ENCODE data around the gene RHOT2.
A peak's percentile ranks its signal among the peaks of the same experiment; 100 is the strongest.

RHOT2 gene

DNA sequence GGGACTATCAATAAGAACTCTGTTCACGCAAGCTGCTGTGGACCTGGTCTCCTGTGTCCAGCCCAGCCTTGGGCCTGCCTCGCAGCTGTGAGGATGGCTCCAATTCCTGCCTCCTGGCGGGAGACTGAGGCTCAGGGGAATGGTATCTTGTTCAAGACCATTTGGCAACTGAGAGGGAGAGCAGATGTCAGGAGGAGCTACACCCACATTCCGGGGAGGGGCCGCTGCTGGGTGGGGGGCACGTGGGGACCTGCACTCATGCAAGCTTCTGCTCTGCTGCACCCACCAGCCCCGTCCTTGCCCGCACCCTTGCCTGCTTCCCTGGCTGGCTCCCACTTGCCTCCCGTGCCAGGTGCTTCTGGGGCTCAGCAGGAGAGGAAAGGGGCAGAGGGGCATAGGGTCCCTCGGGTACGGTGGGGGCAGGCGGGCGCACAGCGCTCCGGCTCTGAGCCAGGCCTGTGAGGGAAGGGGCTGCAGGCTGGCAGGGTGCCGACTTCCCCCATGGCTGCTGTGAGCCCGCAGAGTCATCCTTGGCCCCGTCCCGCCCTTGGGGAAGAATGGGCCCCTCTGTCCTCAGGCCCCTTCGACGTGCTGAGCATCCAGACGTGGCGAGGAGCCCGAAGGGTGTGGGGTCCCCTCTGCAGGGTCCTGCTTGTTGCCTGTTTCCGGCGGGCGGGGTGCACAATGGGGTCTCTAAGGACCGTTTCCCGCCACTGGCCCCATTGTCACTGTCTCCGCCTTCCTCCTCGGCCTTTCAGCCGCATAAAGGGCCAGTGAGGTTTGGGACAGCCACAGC is 49.7 kb downstream of the RHOT2 start:
- peaks cover 29 to 38% of the 10 kb centered on the region in 2 experiments for H3K4me1 ChIP-seq (ENCODE audit: control insufficient read depth in 1 of 2, insufficient read depth in 1 of 2, low read depth in 1 of 2, low read length in 1 of 2)
- no peaks in the 10 kb centered on the region for H3K36me3 ChIP-seq
- peaks cover 80% of the 10 kb centered on the region for H3K27me3 ChIP-seq
- H3K9me3 ChIP-seq: no peaks in the 10 kb centered on the region
- H3K4me3 ChIP-seq (ENCODE audit: low read depth in 1 of 2, low read length in 1 of 2): no peak overlapping the region
- no peak overlapping the region for H3K27ac ChIP-seq
- TF ChIP-seq, protein P1, sequence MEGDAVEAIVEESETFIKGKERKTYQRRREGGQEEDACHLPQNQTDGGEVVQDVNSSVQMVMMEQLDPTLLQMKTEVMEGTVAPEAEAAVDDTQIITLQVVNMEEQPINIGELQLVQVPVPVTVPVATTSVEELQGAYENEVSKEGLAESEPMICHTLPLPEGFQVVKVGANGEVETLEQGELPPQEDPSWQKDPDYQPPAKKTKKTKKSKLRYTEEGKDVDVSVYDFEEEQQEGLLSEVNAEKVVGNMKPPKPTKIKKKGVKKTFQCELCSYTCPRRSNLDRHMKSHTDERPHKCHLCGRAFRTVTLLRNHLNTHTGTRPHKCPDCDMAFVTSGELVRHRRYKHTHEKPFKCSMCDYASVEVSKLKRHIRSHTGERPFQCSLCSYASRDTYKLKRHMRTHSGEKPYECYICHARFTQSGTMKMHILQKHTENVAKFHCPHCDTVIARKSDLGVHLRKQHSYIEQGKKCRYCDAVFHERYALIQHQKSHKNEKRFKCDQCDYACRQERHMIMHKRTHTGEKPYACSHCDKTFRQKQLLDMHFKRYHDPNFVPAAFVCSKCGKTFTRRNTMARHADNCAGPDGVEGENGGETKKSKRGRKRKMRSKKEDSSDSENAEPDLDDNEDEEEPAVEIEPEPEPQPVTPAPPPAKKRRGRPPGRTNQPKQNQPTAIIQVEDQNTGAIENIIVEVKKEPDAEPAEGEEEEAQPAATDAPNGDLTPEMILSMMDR (IDR thresholded peaks at IDR 0.05): no peak

DNA sequence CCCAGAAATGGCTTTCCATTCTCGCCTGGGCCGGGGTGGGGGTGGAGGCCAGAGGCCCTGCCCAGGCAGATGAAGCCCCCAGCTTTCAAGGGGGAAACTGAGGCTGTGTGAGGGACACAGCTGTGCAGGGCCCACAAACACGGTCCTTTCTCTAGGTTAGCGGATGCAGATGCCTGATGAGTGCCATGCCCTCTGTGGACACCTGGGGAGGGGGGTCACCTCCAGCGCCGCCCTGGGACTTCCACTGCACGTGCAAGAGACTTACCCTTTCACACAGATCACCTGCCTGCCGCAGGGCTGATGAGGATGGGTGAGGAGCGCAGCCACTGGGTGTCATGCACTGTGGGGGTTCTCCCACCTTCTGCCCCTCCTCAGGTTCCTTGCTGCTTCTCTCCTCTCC is 50.5 kb downstream of the RHOT2 start:
- H3K9me3 ChIP-seq: no peaks in the 10 kb centered on the region
- H3K4me1 ChIP-seq (ENCODE audit: control insufficient read depth in 1 of 2, insufficient read depth in 1 of 2, low read depth in 1 of 2, low read length in 1 of 2): peaks cover 29 to 38% of the 10 kb centered on the region in 2 experiments
- no peaks in the 10 kb centered on the region for H3K36me3 ChIP-seq
- TF ChIP-seq, protein P1 (IDR thresholded peaks at IDR 0.05): no peak
- H3K4me3 ChIP-seq (ENCODE audit: low read depth in 1 of 2, low read length in 1 of 2): no peak overlapping the region
- H3K27ac ChIP-seq: no peak overlapping the region
- H3K27me3 ChIP-seq: peaks cover 73% of the 10 kb centered on the region

DNA sequence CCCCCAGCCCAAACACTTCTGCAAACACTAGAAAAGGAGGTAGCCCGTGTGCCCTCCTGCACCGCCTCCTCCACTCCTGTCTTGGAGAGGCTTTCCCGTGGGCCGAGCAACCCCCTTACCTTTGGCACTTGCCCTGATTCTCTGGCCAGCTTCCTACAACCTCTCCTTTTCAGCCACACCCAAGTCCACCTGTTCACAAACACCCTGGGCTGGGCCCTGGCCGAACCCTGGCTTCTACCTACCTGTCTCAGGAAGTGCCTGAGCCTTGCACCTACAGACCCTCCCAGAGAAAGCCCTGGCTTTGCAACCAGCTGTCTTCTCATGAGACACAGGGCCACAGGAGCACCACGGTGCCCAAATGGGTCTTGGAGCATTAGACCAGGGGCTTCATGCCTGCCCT is 51.0 kb downstream of the RHOT2 start:
- TF ChIP-seq, protein P1 (IDR thresholded peaks at IDR 0.05): no peak

DNA sequence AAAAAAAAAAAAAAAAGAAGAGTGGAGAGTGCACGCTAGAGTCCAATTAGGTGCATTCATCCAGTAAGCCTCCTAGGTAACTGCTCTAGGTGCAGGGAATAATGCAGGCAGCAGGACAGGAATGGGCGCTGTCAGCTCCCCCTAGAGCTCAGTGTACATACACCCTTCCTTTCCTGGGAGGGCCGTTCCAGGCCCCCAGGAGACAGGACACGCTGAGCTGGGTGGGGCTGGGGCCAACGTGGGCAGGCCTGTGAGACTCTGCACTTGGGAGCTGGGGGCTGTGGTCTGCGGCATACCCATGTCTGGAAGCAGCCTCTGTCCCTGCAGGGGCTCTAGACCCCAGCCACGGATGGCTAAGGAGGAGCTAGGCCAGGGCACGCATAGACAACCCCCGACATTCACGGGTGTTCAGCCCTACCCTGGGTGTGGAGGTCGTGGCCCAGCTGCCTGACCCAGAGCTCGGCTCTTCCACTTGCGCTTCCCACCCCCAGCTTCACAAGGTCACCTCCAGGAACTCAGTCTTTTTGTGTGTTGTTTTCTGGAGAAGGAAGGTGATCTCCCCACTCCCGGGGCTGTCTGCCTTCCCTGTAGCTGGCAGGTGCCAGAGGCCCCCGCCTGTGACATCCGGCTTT is 52.0 kb downstream of the RHOT2 start:
- TF ChIP-seq, protein P1 (IDR thresholded peaks at IDR 0.05): no peak
- H3K4me1 ChIP-seq (ENCODE audit: control insufficient read depth in 1 of 2, insufficient read depth in 1 of 2, low read depth in 1 of 2, low read length in 1 of 2): peaks cover 29 to 33% of the 10 kb centered on the region in 2 experiments
- no peaks in the 10 kb centered on the region for H3K9me3 ChIP-seq
- H3K4me3 ChIP-seq (ENCODE audit: low read depth in 1 of 2, low read length in 1 of 2): peak overlapping the region; percentile 76 to 78
- no peak overlapping the region for H3K27ac ChIP-seq
- no peaks in the 10 kb centered on the region for H3K36me3 ChIP-seq
- H3K27me3 ChIP-seq: peaks cover 68% of the 10 kb centered on the region

More for the DNA sequence above, 51.0 kb downstream of the RHOT2 start:
- Histone ChIP-seq H3K4me1 (ENCODE audit: control insufficient read depth in 1 of 2, insufficient read depth in 1 of 2, low read depth in 1 of 2, low read length in 1 of 2) (peaks cover 29 to 38% of the 10 kb centered on the region in 2 experiments), H3K4me3 (ENCODE audit: low read depth in 1 of 2, low read length in 1 of 2) (no peak overlapping the region), H3K27ac (no peak overlapping the region), H3K9me3 (no peaks in the 10 kb centered on the region), H3K36me3 (no peaks in the 10 kb centered on the region), H3K27me3 (peaks cover 68% of the 10 kb centered on the region)

DNA sequence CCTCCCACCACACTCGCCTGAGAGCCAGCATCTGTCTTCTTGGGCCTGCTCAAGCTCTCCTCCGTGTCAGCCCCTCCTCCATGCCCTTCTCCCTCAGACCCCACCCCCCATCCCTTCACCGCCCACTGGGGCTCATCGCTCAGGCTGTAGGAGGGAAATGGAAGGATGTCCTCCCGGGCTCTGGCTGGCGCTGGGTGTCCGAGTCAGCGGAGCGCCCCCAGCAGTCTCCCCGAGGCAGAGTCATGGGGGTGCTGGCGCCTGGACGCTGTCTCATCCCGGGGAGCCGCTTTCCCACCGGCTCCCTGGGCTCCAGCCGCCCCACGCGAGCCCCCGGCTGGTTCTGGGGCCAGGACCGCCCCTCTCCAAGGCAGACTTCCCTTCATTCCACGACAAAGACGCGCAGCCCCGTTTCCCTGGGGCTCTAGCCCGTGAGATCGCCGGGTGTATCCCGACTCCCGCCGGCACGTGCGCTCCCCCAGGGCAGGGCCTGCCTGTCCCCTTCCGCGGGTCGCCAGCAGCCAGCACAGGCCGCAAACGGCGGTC is 52.6 kb downstream of the RHOT2 start:
- TF ChIP-seq, protein P1 (IDR thresholded peaks at IDR 0.05): no peak
- peak overlapping the region; percentile 76 to 78 for H3K4me3 ChIP-seq (ENCODE audit: low read depth in 1 of 2, low read length in 1 of 2)
- H3K27ac ChIP-seq: peak overlapping the region; percentile 69
- peaks cover 25 to 29% of the 10 kb centered on the region in 2 experiments for H3K4me1 ChIP-seq (ENCODE audit: control insufficient read depth in 1 of 2, insufficient read depth in 1 of 2, low read depth in 1 of 2, low read length in 1 of 2)
- peaks cover 68% of the 10 kb centered on the region for H3K27me3 ChIP-seq
- no peaks in the 10 kb centered on the region for H3K36me3 ChIP-seq
- H3K9me3 ChIP-seq: no peaks in the 10 kb centered on the region
